CD14-positive monocyte (primary cell): ENCODE measurements around the gene CYP1A1. TPM values are rescaled to one million over a fixed set of nuclear protein-coding genes. Genes with fewer than 3 reads are reported as not detected.

ENCODE experiments used
- DNase-seq, 3 donors: peaks; one replicate each; pipeline ENCODE4 v3.0.0-alpha.2; 2011 to 2022
- H2AFZ ChIP-seq: 2 replicates; pipeline ENCODE4 v1.6.0; 2012; ENCODE audit warnings: mild to moderate bottlenecking, low read depth, low read length, inconsistent platforms; ENCODE audit not compliant: insufficient read depth, poor library complexity, severe bottlenecking
- H3K27ac ChIP-seq, 2 donors: 1 replicate in 1 of 2; 2 replicates in 1 of 2; pipeline ENCODE4 v1.5.1; 2012 to 2013; ENCODE audit warnings: low read length in 2 of 2, control low read depth in 1 of 2, inconsistent platforms in 1 of 2, low read depth in 1 of 2, mild to moderate bottlenecking in 1 of 2
- H3K27me3 ChIP-seq, 2 donors: one replicate each; pipeline versions ENCODE4 v1.6.0 to v1.6.1; 2011 to 2013; ENCODE audit warnings: low read length in 2 of 2; ENCODE audit not compliant: control insufficient read depth in 2 of 2, insufficient read depth in 2 of 2
- H3K36me3 ChIP-seq, 2 donors: replicated peaks in 1 of 2; 1 replicate in 1 of 2; 2 replicates in 1 of 2; pipeline versions ENCODE4 v1.5.1 to v1.6.1; 2012 to 2013; ENCODE audit warnings: low read length in 2 of 2, control low read depth in 1 of 2, inconsistent platforms in 1 of 2, mild to moderate bottlenecking in 1 of 2; ENCODE audit not compliant: insufficient read depth in 2 of 2, control insufficient read depth in 1 of 2
- H3K4me1 ChIP-seq, 2 donors: 1 replicate in 1 of 2; 2 replicates in 1 of 2; pipeline versions ENCODE4 v1.5.1 to v1.6.1; 2012 to 2013; ENCODE audit warnings: low read length in 2 of 2, control low read depth in 1 of 2, inconsistent platforms in 1 of 2, mild to moderate bottlenecking in 1 of 2, moderate library complexity in 1 of 2; ENCODE audit not compliant: insufficient read depth in 2 of 2, control insufficient read depth in 1 of 2
- H3K4me2 ChIP-seq: replicated peaks from 2 replicates; pipeline ENCODE3; 2012; ENCODE audit warnings: low read length, moderate library complexity, mild to moderate bottlenecking; ENCODE audit not compliant: poor library complexity, severe bottlenecking; ENCODE audit errors: extremely low read depth
- H3K4me3 ChIP-seq, 3 experiments: fragments of 200-600 bp in 1 of 3; sonication (generic) in 1 of 3; replicated peaks in 1 of 3; 1 replicate in 2 of 3; 2 replicates in 1 of 3; pipeline ENCODE4 v1.5.1; 2011 to 2013; ENCODE audit warnings: low read length in 3 of 3, mild to moderate bottlenecking in 3 of 3, control low read depth in 2 of 3, low read depth in 2 of 3, inconsistent platforms in 1 of 3, moderate library complexity in 1 of 3
- H3K79me2 ChIP-seq: 2 replicates; pipeline ENCODE4 v1.6.0; 2012; ENCODE audit warnings: mild to moderate bottlenecking, control low read depth, inconsistent platforms, low read length, moderate library complexity; ENCODE audit not compliant: insufficient read depth
- H3K9ac ChIP-seq: 2 replicates; pipeline ENCODE4 v1.6.0; 2017; ENCODE audit warnings: low read length, mild to moderate bottlenecking; ENCODE audit not compliant: insufficient read depth, poor library complexity, severe bottlenecking
- H3K9me3 ChIP-seq, 2 donors: replicated peaks in 1 of 2; 1 replicate in 1 of 2; 2 replicates in 1 of 2; pipeline versions ENCODE4 v1.5.1 to v1.6.1; 2012 to 2013; ENCODE audit warnings: low read length in 2 of 2, control low read depth in 1 of 2; ENCODE audit not compliant: control insufficient read depth in 1 of 2, insufficient read depth in 1 of 2
- H4K20me1 ChIP-seq: 2 replicates; pipeline ENCODE4 v1.6.0; 2012; ENCODE audit warnings: mild to moderate bottlenecking, low read length, control low read depth, moderate library complexity; ENCODE audit not compliant: insufficient read depth
- H3K27ac Mint-ChIP-seq, 7 donors: one replicate each; pipeline ENCODE4 v1.8.0; 2020; ENCODE audit warnings: mild to moderate bottlenecking in 7 of 7, mixed read lengths in 7 of 7, moderate library complexity in 6 of 7, inconsistent platforms in 2 of 7
- H3K27me3 Mint-ChIP-seq, 3 donors: one replicate each; pipeline ENCODE4 v1.8.0; 2021 to 2022; ENCODE audit warnings: low read depth in 3 of 3, mild to moderate bottlenecking in 3 of 3, mixed read lengths in 3 of 3, moderate library complexity in 3 of 3, inconsistent platforms in 1 of 3
- H3K36me3 Mint-ChIP-seq, 2 donors: one replicate each; pipeline ENCODE4 v1.8.0; 2020; ENCODE audit warnings: mixed read lengths in 2 of 2, inconsistent platforms in 1 of 2, mild to moderate bottlenecking in 1 of 2
- H3K4me1 Mint-ChIP-seq: one replicate; pipeline ENCODE4 v1.8.0; 2020; ENCODE audit warnings: mild to moderate bottlenecking, mixed read lengths
- H3K4me3 Mint-ChIP-seq, 2 donors: one replicate each; pipeline ENCODE4 v1.8.0; 2020; ENCODE audit warnings: mild to moderate bottlenecking in 2 of 2, mixed read lengths in 2 of 2, moderate library complexity in 1 of 2
- H3K9me3 Mint-ChIP-seq, 7 donors: one replicate each; pipeline ENCODE4 v1.8.0; 2020 to 2022; ENCODE audit warnings: mixed read lengths in 7 of 7, mild to moderate bottlenecking in 6 of 7, moderate library complexity in 6 of 7, inconsistent platforms in 2 of 7
- WGBS: methylation state at CpG from one replicate; pipeline ENCODE4 v1.1.5; 2013; ENCODE audit warnings: missing lambda C conversion rate; ENCODE audit not compliant: insufficient coverage; 5-methylcytosine and 5-hydroxymethylcytosine counted together
- intact Hi-C, 2 donors: fragments of 100-400 bp; cut with micrococcal nuclease; formaldehyde crosslinking; loops; one replicate each; pipeline versions ENCODE4 v1.15.0 to v1.15.1; 2023
- polyA plus RNA-seq, 3 donors: library from polyadenylated mRNA; depleted of rRNA in 1 of 3; unstranded in 2 of 3; stranded (reverse) in 1 of 3; fragments of 300-500 nt in 2 of 3; fragments of >200 nt in 1 of 3; fragmentation: Illumina TruSeq in 2 of 3; gene quantifications; 1 replicate in 2 of 3; 2 replicates in 1 of 3; pipeline ENCODE4 v1.2.3, GENCODE V29; 2012 to 2021
- TF ChIP-seq, protein P1 (sequence below): fragments of 200-600 bp; IDR thresholded peaks from one replicate; pipeline ENCODE4 v1.8.0; 2022; ENCODE audit warnings: antibody characterized with exemption, mild to moderate bottlenecking

Gene CYP1A1
- polyA plus RNA-seq, 3 donors = 0.16 TPM; not detected in 2

DNA sequence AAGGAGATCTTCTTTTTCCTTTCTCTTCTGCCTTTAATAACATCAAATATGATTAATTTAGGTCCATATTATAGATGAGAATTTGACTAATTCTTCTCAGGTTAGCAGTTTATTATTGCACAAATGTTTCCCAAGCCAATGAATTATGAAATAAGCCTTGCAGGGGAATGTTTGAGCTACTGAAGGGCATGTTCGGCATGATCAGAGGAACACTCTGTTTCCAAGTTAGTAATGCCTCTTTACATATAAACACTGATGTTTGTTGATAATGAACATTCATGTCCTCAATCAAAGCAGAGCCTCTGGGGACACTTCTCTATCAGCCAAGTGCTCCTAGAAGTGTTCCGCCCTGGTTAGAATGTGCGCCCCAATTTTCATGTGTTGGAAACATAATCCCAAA, 10.0 kb upstream of the CYP1A1 start:
- 100% methylated on average over 1 of the region's 3 CpGs for WGBS
- DNase-seq = no peak
- Histone ChIP-seq H3K79me2 (no peaks in the 10 kb centered on the region), H3K4me2 (no peak overlapping the region), H2AFZ (no peak overlapping the region), H3K27me3 (peaks cover 0 to 2% of the 10 kb centered on the region in 2 donors), H3K9me3 (no peaks in the 10 kb centered on the region), H3K36me3 (no peaks in the 10 kb centered on the region), H4K20me1 (no peaks in the 10 kb centered on the region), H3K27ac (no peak overlapping the region), H3K4me1 (no peaks in the 10 kb centered on the region), H3K4me3 (no peak overlapping the region), H3K9ac (no peak overlapping the region)
- no peaks in the 10 kb centered on the region for H3K36me3 Mint-ChIP-seq
- H3K9me3 Mint-ChIP-seq = peaks cover 4 to 13% (median 7%) of the 10 kb centered on the region in 7 donors
- no peaks in the 10 kb centered on the region for H3K4me1 Mint-ChIP-seq
- no peak overlapping the region for H3K4me3 Mint-ChIP-seq
- H3K27me3 Mint-ChIP-seq = peaks cover 7 to 28% (median 20%) of the 10 kb centered on the region in 3 donors
- intact Hi-C loops = no loop called here
- no peak overlapping the region for H3K27ac Mint-ChIP-seq
- TF ChIP-seq, protein P1, sequence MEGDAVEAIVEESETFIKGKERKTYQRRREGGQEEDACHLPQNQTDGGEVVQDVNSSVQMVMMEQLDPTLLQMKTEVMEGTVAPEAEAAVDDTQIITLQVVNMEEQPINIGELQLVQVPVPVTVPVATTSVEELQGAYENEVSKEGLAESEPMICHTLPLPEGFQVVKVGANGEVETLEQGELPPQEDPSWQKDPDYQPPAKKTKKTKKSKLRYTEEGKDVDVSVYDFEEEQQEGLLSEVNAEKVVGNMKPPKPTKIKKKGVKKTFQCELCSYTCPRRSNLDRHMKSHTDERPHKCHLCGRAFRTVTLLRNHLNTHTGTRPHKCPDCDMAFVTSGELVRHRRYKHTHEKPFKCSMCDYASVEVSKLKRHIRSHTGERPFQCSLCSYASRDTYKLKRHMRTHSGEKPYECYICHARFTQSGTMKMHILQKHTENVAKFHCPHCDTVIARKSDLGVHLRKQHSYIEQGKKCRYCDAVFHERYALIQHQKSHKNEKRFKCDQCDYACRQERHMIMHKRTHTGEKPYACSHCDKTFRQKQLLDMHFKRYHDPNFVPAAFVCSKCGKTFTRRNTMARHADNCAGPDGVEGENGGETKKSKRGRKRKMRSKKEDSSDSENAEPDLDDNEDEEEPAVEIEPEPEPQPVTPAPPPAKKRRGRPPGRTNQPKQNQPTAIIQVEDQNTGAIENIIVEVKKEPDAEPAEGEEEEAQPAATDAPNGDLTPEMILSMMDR = no peak

DNA sequence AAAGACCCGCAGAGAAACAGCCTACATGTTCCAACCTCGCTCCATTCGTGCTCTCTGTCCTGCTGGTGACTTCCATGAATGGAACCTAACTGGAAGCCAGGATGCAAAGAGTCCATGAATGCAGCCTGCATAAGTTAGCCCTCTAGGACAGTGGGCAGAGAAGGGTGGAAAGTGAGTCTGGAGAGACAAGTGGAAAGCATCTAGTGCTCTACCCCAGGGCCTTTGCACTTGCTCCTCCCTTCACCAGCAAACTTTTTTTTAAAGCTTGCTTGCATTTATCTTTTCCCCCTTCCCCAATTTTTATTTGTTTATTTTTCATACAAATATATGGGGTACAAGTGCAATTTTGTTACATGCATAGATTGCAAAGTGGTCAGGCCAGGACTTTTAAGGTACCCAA, 7.9 kb upstream of the CYP1A1 start:
- no peak overlapping the region for H3K9ac ChIP-seq
- no peaks in the 10 kb centered on the region for H3K9me3 ChIP-seq
- H3K4me2 ChIP-seq = no peak overlapping the region
- Mint-ChIP-seq H3K36me3 (no peaks in the 10 kb centered on the region), H3K4me1 (no peaks in the 10 kb centered on the region), H3K9me3 (peaks cover 2 to 10% (median 6%) of the 10 kb centered on the region in 7 donors), H3K27me3 (peaks cover 20 to 32% (median 28%) of the 10 kb centered on the region in 3 donors), H3K4me3 (no peak overlapping the region), H3K27ac (no peak overlapping the region)
- intact Hi-C loops = no loop called here
- no peaks in the 10 kb centered on the region for H3K4me1 ChIP-seq
- H4K20me1 ChIP-seq = no peaks in the 10 kb centered on the region
- 98% methylated on average over 3 of the region's 3 CpGs for WGBS
- DNase-seq = no peak
- H3K27ac ChIP-seq = no peak overlapping the region
- H3K4me3 ChIP-seq = no peak overlapping the region
- H2AFZ ChIP-seq = no peak overlapping the region
- H3K27me3 ChIP-seq = peaks cover 0 to 6% of the 10 kb centered on the region in 2 donors
- TF ChIP-seq, protein P1 = no peak
- H3K36me3 ChIP-seq = no peaks in the 10 kb centered on the region
- no peaks in the 10 kb centered on the region for H3K79me2 ChIP-seq
